Measurements from ENCODE around the gene EIF4G1.

EIF4G1 gene

GRCh38 chr3:184381261-184382224 is 67.1 kb downstream of the EIF4G1 start:
- DNase-seq = no peak

GRCh38 chr3:184382326-184383032 is 68.1 kb downstream of the EIF4G1 start:
- DNase-seq = no peak

- DNase-seq = no peak
Observed at GRCh38 chr3:184383033-184383740, 68.8 kb downstream of the EIF4G1 start.

- peak in 1 of 58 donors; percentile 7 for DNase-seq
Observed at GRCh38 chr3:184384342-184384741, 69.9 kb downstream of the EIF4G1 start.
